HG02623 (cell line): ENCODE measurements around the gene PLCL1.
A peak's percentile ranks its signal among the peaks of the same experiment; 100 is the strongest.

Source experiments
- ATAC-seq: cut with Tn5 transposase; IDR thresholded peaks from one replicate; pipeline ENCODE4 v1.9.1; 2021; ENCODE audit warnings: moderate library complexity; ENCODE audit not compliant: unreplicated experiment

The PLCL1 gene

GRCh38 chr2:198053148-198053547, 248.8 kb downstream of the PLCL1 start:
- no peak for ATAC-seq

GRCh38 chr2:198053776-198054175, 249.4 kb downstream of the PLCL1 start:
- ATAC-seq: no peak

GRCh38 chr2:198054299-198054698, 249.9 kb downstream of the PLCL1 start:
- ATAC-seq: peak; percentile 75

GRCh38 chr2:198055716-198056115, 251.3 kb downstream of the PLCL1 start:
- ATAC-seq: no peak

- no peak for ATAC-seq
Observed at GRCh38 chr2:198056836-198057235, 252.4 kb downstream of the PLCL1 start.

GRCh38 chr2:198059800-198060199, 255.4 kb downstream of the PLCL1 start:
- no peak for ATAC-seq

- ATAC-seq: no peak
Observed at GRCh38 chr2:198060277-198060676, 255.9 kb downstream of the PLCL1 start.

- no peak for ATAC-seq
Observed at GRCh38 chr2:198062826-198063225, 258.4 kb downstream of the PLCL1 start.

- ATAC-seq: no peak
Observed at GRCh38 chr2:198063242-198063641, 258.8 kb downstream of the PLCL1 start.

- ATAC-seq: no peak
Observed at GRCh38 chr2:198065322-198065721, 260.9 kb downstream of the PLCL1 start.

GRCh38 chr2:198066597-198066996, 262.2 kb downstream of the PLCL1 start:
- no peak for ATAC-seq

- no peak for ATAC-seq
Observed at GRCh38 chr2:198072655-198073054, 268.3 kb downstream of the PLCL1 start.

- no peak for ATAC-seq
Observed at GRCh38 chr2:198073253-198073652, 268.9 kb downstream of the PLCL1 start.

GRCh38 chr2:198077477-198077876, 273.1 kb downstream of the PLCL1 start:
- ATAC-seq: no peak

- no peak for ATAC-seq
Observed at GRCh38 chr2:198080879-198081765, 276.7 kb downstream of the PLCL1 start.

- no peak for ATAC-seq
Observed at GRCh38 chr2:198084156-198084555, 279.8 kb downstream of the PLCL1 start.

- ATAC-seq: no peak
Observed at GRCh38 chr2:198096002-198096401, 291.6 kb downstream of the PLCL1 start.

- no peak for ATAC-seq
Observed at GRCh38 chr2:198096965-198097364, 292.6 kb downstream of the PLCL1 start.

GRCh38 chr2:198097630-198098029, 293.2 kb downstream of the PLCL1 start:
- no peak for ATAC-seq

GRCh38 chr2:198098386-198098785, 294.0 kb downstream of the PLCL1 start:
- ATAC-seq: no peak

GRCh38 chr2:198098918-198099317, 294.5 kb downstream of the PLCL1 start:
- no peak for ATAC-seq

GRCh38 chr2:198100346-198100745, 296.0 kb downstream of the PLCL1 start:
- no peak for ATAC-seq

- ATAC-seq: no peak
Observed at GRCh38 chr2:198101688-198102087, 297.3 kb downstream of the PLCL1 start.
